Suprapubic skin (tissue), 4 donors: ENCODE measurements around the gene PTPRD. TPM values are rescaled to one million over a fixed set of nuclear protein-coding genes. Genes with fewer than 3 reads are reported as not detected.

Experiments used
- DNase-seq, 2 donors: peaks; one replicate each; pipeline ENCODE4 v3.0.0-alpha.2; 2019; ENCODE audit warnings: low spot score in 2 of 2
- H3K27ac ChIP-seq: fragments of 200-600 bp; sonication (generic); one replicate; pipeline ENCODE4 v1.5.1; 2019
- H3K27me3 ChIP-seq: fragments of 200-600 bp; sonication (generic); one replicate; pipeline ENCODE4 v1.5.1; 2019
- H3K36me3 ChIP-seq: fragments of 200-600 bp; sonication (generic); one replicate; pipeline ENCODE4 v1.5.1; 2019
- H3K4me1 ChIP-seq: fragments of 200-600 bp; sonication (generic); one replicate; pipeline ENCODE4 v1.5.1; 2019
- H3K4me3 ChIP-seq: fragments of 200-600 bp; sonication (generic); one replicate; pipeline ENCODE4 v1.5.1; 2019; ENCODE audit warnings: mild to moderate bottlenecking
- H3K9me3 ChIP-seq: fragments of 200-600 bp; sonication (generic); one replicate; pipeline ENCODE4 v1.5.1; 2019
- CTCF ChIP-seq, 2 donors: fragments of 200-600 bp in 1 of 2; fragments of 450-650 bp in 1 of 2; sonication (generic) in 1 of 2; IDR thresholded peaks; one replicate each; pipeline ENCODE4 v1.5.1; 2016 to 2019; ENCODE audit warnings: antibody characterized with exemption in 2 of 2, mild to moderate bottlenecking in 1 of 2, moderate library complexity in 1 of 2
- EP300 ChIP-seq: sonication (generic); formaldehyde crosslinking; IDR thresholded peaks from one replicate; pipeline ENCODE4 v1.6.1; 2017; ENCODE audit warnings: antibody characterized with exemption
- POLR2A ChIP-seq, 2 donors: fragments of 450-650 bp; IDR thresholded peaks; one replicate each; pipeline ENCODE4 v1.6.1; 2017; ENCODE audit warnings: antibody characterized with exemption in 2 of 2, mild to moderate bottlenecking in 2 of 2, moderate library complexity in 2 of 2
- POLR2AphosphoS5 ChIP-seq, 3 donors: sonication (generic); formaldehyde crosslinking; IDR thresholded peaks; one replicate each; pipeline ENCODE4 v1.6.1; 2017; ENCODE audit warnings: antibody characterized with exemption in 3 of 3
- WGBS: methylation state at CpG from one replicate; pipeline ENCODE4 v1.1.5; 2018; 5-methylcytosine and 5-hydroxymethylcytosine counted together
- total RNA-seq, 4 donors: library from RNA; depleted of rRNA; stranded (reverse); fragments of >200 nt; gene quantifications; one replicate each; pipeline ENCODE4 v1.1.0, GENCODE V29; 2016

Gene PTPRD
- total RNA-seq, 4 donors from 2014 or later, result 0.49 to 3.3 (median 2.5) TPM

GRCh38 chr9:8468045-8468637, 2144.7 kb downstream of the PTPRD start:
- Histone ChIP-seq H3K4me1 (no peaks in the 10 kb centered on the region), H3K9me3 (no peaks in the 10 kb centered on the region), H3K4me3 (no peak overlapping the region), H3K27ac (no peak overlapping the region), H3K36me3 (no peaks in the 10 kb centered on the region), H3K27me3 (no peaks in the 10 kb centered on the region)
- TF ChIP-seq EP300 (no peak), POLR2A (IDR thresholded peaks at IDR 0.05) (no peak), POLR2AphosphoS5 (IDR thresholded peaks at IDR 0.05) (no peak), CTCF (IDR thresholded peaks at IDR 0.05) (no peak)
- no peak for DNase-seq
- WGBS, result 68% methylated on average over 3 of the region's 3 CpGs

GRCh38 chr9:8457816-8458215, 2155.0 kb downstream of the PTPRD start:
- H3K27ac ChIP-seq, result no peak overlapping the region
- TF ChIP-seq POLR2AphosphoS5 (IDR thresholded peaks at IDR 0.05), result no peak
- TF ChIP-seq CTCF (IDR thresholded peaks at IDR 0.05), result no peak
- TF ChIP-seq EP300, result no peak
- TF ChIP-seq POLR2A (IDR thresholded peaks at IDR 0.05), result no peak
- no peak overlapping the region for H3K4me3 ChIP-seq
- no peaks in the 10 kb centered on the region for H3K9me3 ChIP-seq
- H3K36me3 ChIP-seq, result no peaks in the 10 kb centered on the region
- DNase-seq, result no peak
- no peaks in the 10 kb centered on the region for H3K4me1 ChIP-seq
- H3K27me3 ChIP-seq, result no peaks in the 10 kb centered on the region
- WGBS, result 82% methylated on average over 2 of the region's 2 CpGs

- Histone ChIP-seq H3K27me3 (no peaks in the 10 kb centered on the region), H3K36me3 (no peaks in the 10 kb centered on the region), H3K27ac (no peak overlapping the region), H3K9me3 (no peaks in the 10 kb centered on the region), H3K4me3 (no peak overlapping the region), H3K4me1 (no peaks in the 10 kb centered on the region)
- DNase-seq, result no peak
- no peak for TF ChIP-seq CTCF (IDR thresholded peaks at IDR 0.05)
- TF ChIP-seq EP300, result no peak
- no peak for TF ChIP-seq POLR2A (IDR thresholded peaks at IDR 0.05)
- no peak for TF ChIP-seq POLR2AphosphoS5 (IDR thresholded peaks at IDR 0.05)
- WGBS, result 66% methylated on average over 5 of the region's 5 CpGs
Observed at GRCh38 chr9:8457055-8457454, 2155.7 kb downstream of the PTPRD start.

- H3K4me3 ChIP-seq, result no peak overlapping the region
- no peak overlapping the region for H3K27ac ChIP-seq
- H3K27me3 ChIP-seq, result no peaks in the 10 kb centered on the region
- H3K36me3 ChIP-seq, result no peaks in the 10 kb centered on the region
- H3K4me1 ChIP-seq, result no peaks in the 10 kb centered on the region
- DNase-seq, result no peak
- H3K9me3 ChIP-seq, result no peaks in the 10 kb centered on the region
- TF ChIP-seq POLR2A (IDR thresholded peaks at IDR 0.05), result no peak
- TF ChIP-seq EP300, result no peak
- TF ChIP-seq POLR2AphosphoS5 (IDR thresholded peaks at IDR 0.05), result no peak
- TF ChIP-seq CTCF (IDR thresholded peaks at IDR 0.05), result no peak
Observed at GRCh38 chr9:8456344-8456743, 2156.5 kb downstream of the PTPRD start.

- H3K4me3 ChIP-seq, result no peak overlapping the region
- no peaks in the 10 kb centered on the region for H3K36me3 ChIP-seq
- H3K27me3 ChIP-seq, result no peaks in the 10 kb centered on the region
- no peak for TF ChIP-seq EP300
- TF ChIP-seq CTCF (IDR thresholded peaks at IDR 0.05), result no peak
- TF ChIP-seq POLR2A (IDR thresholded peaks at IDR 0.05), result no peak
- no peak for TF ChIP-seq POLR2AphosphoS5 (IDR thresholded peaks at IDR 0.05)
- no peak overlapping the region for H3K27ac ChIP-seq
- DNase-seq, result no peak
- no peaks in the 10 kb centered on the region for H3K9me3 ChIP-seq
- no peaks in the 10 kb centered on the region for H3K4me1 ChIP-seq
- WGBS, result 78% methylated on average over 9 of the region's 9 CpGs
Observed at GRCh38 chr9:8450810-8451545, 2161.8 kb downstream of the PTPRD start.
